ENCODE data around the gene APCDD1L.
"Not testable (repeated sequence)": the region's sequence is repeated elsewhere in the genome, so short reads cannot be mapped to it uniquely, and the experiment has no call there.

The APCDD1L gene

GRCh38 chr20:58418949-58419748 lies 96.0 kb downstream of the APCDD1L start:
- Mint-ChIP-seq H3K27me3 (no peaks in the 10 kb centered on the region), H3K4me3 (no peak overlapping the region), H3K4me1 (peaks cover 24% of the 10 kb centered on the region), H3K27ac (no peak overlapping the region), H3K36me3 (peaks cover 38% of the 10 kb centered on the region), H3K9me3 (no peaks in the 10 kb centered on the region)
- no peak for ATAC-seq

DNA sequence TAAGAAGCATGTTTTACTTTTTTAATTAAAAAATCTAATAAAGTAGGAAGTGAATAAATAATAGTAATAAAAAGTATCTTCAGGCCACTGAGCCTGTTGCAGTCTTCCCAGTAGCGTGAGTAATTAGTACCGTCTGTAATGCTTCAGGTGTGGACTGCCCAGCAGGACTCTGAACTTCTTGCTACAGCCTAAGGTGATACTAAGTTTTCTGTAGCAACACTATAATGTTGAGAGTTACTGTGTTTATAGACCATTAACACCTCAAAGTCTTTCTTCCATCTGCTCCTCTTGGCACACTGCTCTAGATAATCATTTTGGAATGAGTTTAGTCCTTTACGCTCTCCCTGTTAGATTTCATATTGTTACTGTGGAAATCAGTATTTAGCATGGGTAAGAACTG lies 97.8 kb downstream of the APCDD1L start:
- H3K27ac Mint-ChIP-seq = no peak overlapping the region
- H3K9me3 Mint-ChIP-seq = no peaks in the 10 kb centered on the region
- no peak for ATAC-seq
- H3K4me3 Mint-ChIP-seq = no peak overlapping the region
- H3K4me1 Mint-ChIP-seq = peaks cover 24% of the 10 kb centered on the region
- H3K27me3 Mint-ChIP-seq = no peaks in the 10 kb centered on the region
- peaks cover 35% of the 10 kb centered on the region for H3K36me3 Mint-ChIP-seq

DNA sequence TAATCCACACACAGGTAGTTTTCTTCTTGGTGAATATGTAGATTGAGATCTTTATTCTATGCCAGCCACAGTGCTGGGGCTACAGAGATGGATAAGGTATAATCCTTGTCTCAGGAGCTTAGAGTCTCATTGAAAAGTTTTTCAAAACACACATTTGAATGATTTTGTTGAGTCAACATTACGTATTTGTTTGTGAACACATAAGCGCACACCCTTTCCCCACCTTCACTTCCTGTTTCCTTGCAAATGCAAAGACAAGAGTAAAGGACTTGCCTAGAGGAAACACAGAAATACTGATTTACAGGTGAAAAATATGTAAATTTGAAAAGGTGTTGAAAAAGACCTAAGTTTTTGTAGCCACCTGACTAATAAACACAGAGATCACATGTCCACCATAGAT lies 98.4 kb downstream of the APCDD1L start:
- H3K27me3 Mint-ChIP-seq = no peaks in the 10 kb centered on the region
- H3K9me3 Mint-ChIP-seq = no peaks in the 10 kb centered on the region
- no peak for ATAC-seq
- no peak overlapping the region for H3K27ac Mint-ChIP-seq
- H3K36me3 Mint-ChIP-seq = peaks cover 35% of the 10 kb centered on the region
- peaks cover 24% of the 10 kb centered on the region for H3K4me1 Mint-ChIP-seq
- H3K4me3 Mint-ChIP-seq = no peak overlapping the region

- Mint-ChIP-seq H3K4me3 (no peak overlapping the region), H3K36me3 (peaks cover 35% of the 10 kb centered on the region)
These were observed 99.1 kb downstream of the APCDD1L start for GRCh38 chr20:58416057-58416456.

DNA sequence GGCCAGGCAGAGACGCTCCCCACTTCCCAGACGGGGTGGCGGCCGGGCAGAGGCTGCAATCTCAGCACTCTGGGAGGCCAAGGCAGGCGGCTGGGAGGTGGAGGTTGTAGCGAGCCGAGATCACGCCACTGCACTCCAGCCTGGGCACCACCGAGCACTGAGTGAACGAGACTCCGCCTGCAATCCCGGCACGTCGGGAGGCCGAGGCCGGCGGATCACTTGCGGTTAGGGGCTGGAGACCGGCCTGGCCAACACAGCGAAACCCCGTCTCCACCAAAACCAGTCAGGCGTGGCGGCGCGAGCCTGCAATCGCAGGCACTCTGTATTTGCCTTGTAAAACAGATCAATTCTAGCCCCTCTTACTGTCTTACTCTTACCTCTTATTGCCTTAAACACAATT lies 100.4 kb downstream of the APCDD1L start:
- Mint-ChIP-seq H3K36me3 (peaks cover 25% of the 10 kb centered on the region), H3K4me1 (peaks cover 27% of the 10 kb centered on the region)
- not testable (repeated sequence) for H3K27ac Mint-ChIP-seq, H3K9me3 Mint-ChIP-seq, H3K4me3 Mint-ChIP-seq, ATAC-seq, H3K27me3 Mint-ChIP-seq

More at GRCh38 chr20:58416057-58416456, 99.1 kb downstream of the APCDD1L start:
- H3K4me1 Mint-ChIP-seq = peaks cover 24% of the 10 kb centered on the region
- H3K27ac Mint-ChIP-seq = no peak overlapping the region
- no peak for ATAC-seq
- no peaks in the 10 kb centered on the region for H3K9me3 Mint-ChIP-seq
- H3K27me3 Mint-ChIP-seq = no peaks in the 10 kb centered on the region

GRCh38 chr20:58414216-58414615 lies 101.0 kb downstream of the APCDD1L start:
- peaks cover 20% of the 10 kb centered on the region for H3K36me3 Mint-ChIP-seq
- peaks cover 32% of the 10 kb centered on the region for H3K4me1 Mint-ChIP-seq
- H3K27me3 Mint-ChIP-seq, H3K27ac Mint-ChIP-seq, ATAC-seq, H3K4me3 Mint-ChIP-seq, H3K9me3 Mint-ChIP-seq: not testable (repeated sequence)

All from stimulated activated memory B cell treated with anti-CD40 and anti-IgM and Interleukin-4, amounts not matched to agents 10 μg/mL and 1 μg/mL and 100 μg/mL, for 72 hours (primary cell).